OCI-LY1 (cell line): ENCODE data around the gene PARG.
"Not testable (repeated sequence)": the region's sequence is repeated elsewhere in the genome, so short reads cannot be mapped to it uniquely, and the experiment has no call there.

ENCODE experiments used
- H2AFZ ChIP-seq: fragments of 200-600 bp; sonication (generic), shearing (Covaris generic); 2 replicates; pipeline ENCODE4 v1.6.0; 2014; ENCODE audit warnings: antibody characterized with exemption, mild to moderate bottlenecking, low read length
- H3F3A ChIP-seq: fragments of 200-600 bp; sonication (generic), shearing (Covaris generic); 2 replicates; pipeline ENCODE4 v1.6.0; 2014; ENCODE audit warnings: mild to moderate bottlenecking, antibody characterized with exemption, low read length, moderate library complexity; ENCODE audit not compliant: insufficient read depth
- H3K27ac ChIP-seq: fragments of 200-600 bp; sonication (generic); 2 replicates; pipeline ENCODE4 v1.5.1; 2014; ENCODE audit warnings: low read length, mixed run types, mild to moderate bottlenecking, low read depth; ENCODE audit not compliant: poor library complexity, severe bottlenecking
- H3K27me3 ChIP-seq: fragments of 200-600 bp; sonication (generic); 2 replicates; pipeline ENCODE4 v1.6.0; 2014; ENCODE audit warnings: antibody characterized with exemption, mild to moderate bottlenecking, low read length, moderate library complexity; ENCODE audit not compliant: insufficient read depth
- H3K36me3 ChIP-seq: fragments of 200-600 bp; sonication (generic); 2 replicates; pipeline ENCODE4 v1.6.1; 2014; ENCODE audit warnings: mild to moderate bottlenecking, antibody characterized with exemption, low read length, moderate library complexity, mixed read lengths; ENCODE audit not compliant: insufficient read depth
- H3K4me1 ChIP-seq: fragments of 200-600 bp; sonication (generic); 2 replicates; pipeline ENCODE4 v1.5.1; 2014; ENCODE audit warnings: mild to moderate bottlenecking, low read length, moderate library complexity; ENCODE audit not compliant: insufficient read depth, severe bottlenecking
- H3K4me2 ChIP-seq: fragments of 200-600 bp; sonication (generic), shearing (Covaris generic); 2 replicates; pipeline ENCODE4 v1.6.1; 2014; ENCODE audit warnings: low read length
- H3K4me3 ChIP-seq: fragments of 200-600 bp; sonication (generic); 2 replicates; pipeline ENCODE4 v1.5.1; 2014; ENCODE audit warnings: low read length, low read depth, mild to moderate bottlenecking, mixed read lengths; ENCODE audit not compliant: poor library complexity, severe bottlenecking
- H3K79me2 ChIP-seq: fragments of 200-600 bp; shearing (Covaris generic); 2 replicates; pipeline ENCODE4 v1.6.1; 2016; ENCODE audit warnings: mixed run types, low read length, mixed read lengths; ENCODE audit not compliant: insufficient read depth
- H3K9ac ChIP-seq: fragments of 200-600 bp; sonication (generic), shearing (Covaris generic); 2 replicates; pipeline ENCODE4 v1.6.1; 2014; ENCODE audit warnings: mild to moderate bottlenecking, low read length, mixed read lengths
- H3K9me2 ChIP-seq: fragments of 200-600 bp; sonication (generic), shearing (Covaris generic); 2 replicates; pipeline ENCODE4 v1.6.1; 2014; ENCODE audit warnings: low read depth, mild to moderate bottlenecking, low read length, mixed read lengths
- H3K9me3 ChIP-seq: fragments of 200-600 bp; shearing (Covaris generic); 2 replicates; pipeline ENCODE4 v1.6.1; 2014; ENCODE audit warnings: low read length, mixed read lengths
- H4K20me1 ChIP-seq: fragments of 200-600 bp; sonication (generic), shearing (Covaris generic); 2 replicates; pipeline ENCODE4 v1.6.0; 2016; ENCODE audit warnings: mild to moderate bottlenecking, low read length; ENCODE audit not compliant: insufficient read depth

The PARG gene

GRCh38 chr10:49899999-49900398 lies 41.8 kb downstream of the PARG start:
- H4K20me1 ChIP-seq, H3K9me2 ChIP-seq, H3K27ac ChIP-seq, H3K4me3 ChIP-seq, H3K27me3 ChIP-seq, H2AFZ ChIP-seq, H3K9me3 ChIP-seq, H3K4me1 ChIP-seq, H3K79me2 ChIP-seq, H3K36me3 ChIP-seq, H3F3A ChIP-seq, H3K9ac ChIP-seq, H3K4me2 ChIP-seq: not testable (repeated sequence)

DNA sequence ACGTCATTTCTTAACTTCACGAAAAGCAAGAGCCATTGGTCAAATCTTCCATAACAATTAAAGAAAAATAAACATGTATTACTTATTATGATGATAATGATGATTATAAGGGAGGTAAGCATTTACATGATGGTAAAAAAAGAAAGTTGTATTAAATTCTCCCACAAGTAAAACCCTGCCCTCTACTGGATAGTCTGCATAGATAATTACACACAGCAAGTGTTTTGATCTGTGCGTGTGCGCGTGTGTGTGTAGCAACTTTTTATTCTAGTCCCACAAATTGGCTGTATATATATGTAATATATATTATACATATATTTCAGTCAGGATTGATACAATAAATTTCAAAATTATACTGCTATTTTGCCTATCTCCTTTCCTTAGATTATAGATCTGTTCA lies 51.8 kb downstream of the PARG start:
- H2AFZ ChIP-seq, H3K36me3 ChIP-seq, H3K27ac ChIP-seq, H3K27me3 ChIP-seq, H3F3A ChIP-seq, H3K9me2 ChIP-seq, H3K4me3 ChIP-seq, H4K20me1 ChIP-seq, H3K9ac ChIP-seq, H3K79me2 ChIP-seq, H3K4me1 ChIP-seq, H3K4me2 ChIP-seq, H3K9me3 ChIP-seq: not testable (repeated sequence)

DNA sequence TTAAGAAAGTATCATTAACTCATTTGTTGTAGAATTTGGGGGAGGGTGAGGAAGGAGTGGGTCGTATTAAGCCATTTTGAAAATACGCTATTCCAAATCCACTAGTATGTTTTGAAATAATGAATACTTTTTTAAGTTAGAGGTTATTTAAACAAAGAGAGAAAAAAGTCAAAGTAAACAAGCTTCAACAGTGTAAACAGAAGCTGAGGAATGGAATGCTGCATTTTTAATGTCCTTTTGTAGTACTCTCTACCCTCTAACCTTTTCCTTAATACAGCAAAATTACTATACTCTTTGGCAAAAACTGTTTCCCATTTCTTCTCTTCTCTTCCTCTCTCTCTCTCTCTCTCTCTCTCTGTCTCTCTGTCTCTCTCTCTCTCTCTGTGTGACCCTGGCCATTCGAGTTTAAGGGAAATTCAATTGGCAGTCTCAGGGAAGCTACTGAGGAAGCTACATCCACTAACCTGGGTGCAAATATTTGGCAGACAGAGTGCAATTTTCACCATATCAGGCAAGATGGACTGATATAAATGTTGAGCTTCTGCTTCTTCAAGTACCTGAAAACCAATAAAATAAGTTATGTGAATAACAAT lies 57.0 kb downstream of the PARG start:
- not testable (repeated sequence) for H3F3A ChIP-seq, H2AFZ ChIP-seq, H3K4me1 ChIP-seq, H4K20me1 ChIP-seq, H3K9ac ChIP-seq, H3K79me2 ChIP-seq, H3K27me3 ChIP-seq, H3K9me2 ChIP-seq, H3K9me3 ChIP-seq, H3K4me2 ChIP-seq, H3K36me3 ChIP-seq, H3K27ac ChIP-seq, H3K4me3 ChIP-seq

DNA sequence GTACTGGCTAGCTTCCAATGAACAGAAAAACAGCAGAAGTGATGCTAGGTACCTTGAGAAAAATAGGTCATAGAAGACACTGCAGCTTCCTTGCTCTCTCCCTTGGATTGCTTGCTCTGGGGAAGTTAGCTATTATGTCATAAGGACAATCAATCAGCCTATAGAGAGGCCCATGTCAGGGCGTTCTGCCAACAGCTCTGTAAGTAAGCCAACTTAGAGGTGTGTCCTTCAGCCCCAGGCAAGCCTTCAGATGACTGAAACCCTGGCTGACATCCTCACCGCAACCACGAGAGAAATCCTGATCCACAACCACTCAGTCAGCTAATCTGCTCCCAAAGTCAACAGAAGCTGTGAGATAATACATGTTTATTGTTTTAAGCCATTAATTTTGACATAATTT lies 58.0 kb downstream of the PARG start:
- H3F3A ChIP-seq, H3K4me2 ChIP-seq, H4K20me1 ChIP-seq, H3K27me3 ChIP-seq, H3K9me3 ChIP-seq, H3K9ac ChIP-seq, H3K9me2 ChIP-seq, H2AFZ ChIP-seq, H3K4me3 ChIP-seq, H3K27ac ChIP-seq, H3K36me3 ChIP-seq, H3K79me2 ChIP-seq, H3K4me1 ChIP-seq: not testable (repeated sequence)

- H4K20me1 ChIP-seq, H3K27me3 ChIP-seq, H3K9ac ChIP-seq, H3K9me3 ChIP-seq, H3K79me2 ChIP-seq, H3F3A ChIP-seq, H3K27ac ChIP-seq, H3K4me1 ChIP-seq, H3K36me3 ChIP-seq, H3K4me3 ChIP-seq, H3K9me2 ChIP-seq, H3K4me2 ChIP-seq, H2AFZ ChIP-seq: not testable (repeated sequence)
Observed at GRCh38 chr10:49882327-49882726, 59.5 kb downstream of the PARG start.

GRCh38 chr10:49872740-49873139 lies 69.1 kb downstream of the PARG start:
- H3K27me3 ChIP-seq, H3K27ac ChIP-seq, H3K4me3 ChIP-seq, H3K4me1 ChIP-seq, H2AFZ ChIP-seq, H4K20me1 ChIP-seq, H3K9me2 ChIP-seq, H3K9me3 ChIP-seq, H3K4me2 ChIP-seq, H3K79me2 ChIP-seq, H3K9ac ChIP-seq, H3K36me3 ChIP-seq, H3F3A ChIP-seq: not testable (repeated sequence)

DNA sequence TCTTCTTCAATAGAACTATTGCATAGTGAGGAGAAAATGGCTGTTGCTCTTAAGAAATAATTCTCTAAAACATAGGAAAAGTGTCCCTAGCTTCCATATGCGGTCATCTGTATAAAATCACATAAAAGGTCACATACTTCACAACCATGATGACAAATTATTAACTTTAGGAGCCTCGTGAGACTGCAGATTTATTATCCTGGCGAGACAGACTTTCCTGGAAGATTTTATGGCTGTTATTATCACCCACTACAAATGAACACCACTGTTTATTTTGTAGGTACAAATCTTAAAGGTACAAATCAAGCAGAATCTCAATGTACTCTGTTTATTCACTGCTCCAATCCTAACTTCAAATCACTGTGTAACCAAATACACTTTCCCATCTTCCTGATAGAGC lies 70.4 kb downstream of the PARG start:
- not testable (repeated sequence) for H3K79me2 ChIP-seq, H3K4me1 ChIP-seq, H3K4me3 ChIP-seq, H4K20me1 ChIP-seq, H3K4me2 ChIP-seq, H3K9me3 ChIP-seq, H3K27ac ChIP-seq, H3K9me2 ChIP-seq, H3K27me3 ChIP-seq, H3F3A ChIP-seq, H3K36me3 ChIP-seq, H2AFZ ChIP-seq, H3K9ac ChIP-seq

- H3K9me3 ChIP-seq, H3K9ac ChIP-seq, H3K36me3 ChIP-seq, H4K20me1 ChIP-seq, H3K4me2 ChIP-seq, H3F3A ChIP-seq, H2AFZ ChIP-seq, H3K4me1 ChIP-seq, H3K4me3 ChIP-seq, H3K9me2 ChIP-seq, H3K27ac ChIP-seq, H3K79me2 ChIP-seq, H3K27me3 ChIP-seq: not testable (repeated sequence)
Observed at GRCh38 chr10:49859933-49860332, 81.9 kb downstream of the PARG start.
